ENCODE measurements around the gene IPO4.
"Not testable (repeated sequence)": the region's sequence is repeated elsewhere in the genome, so short reads cannot be mapped to it uniquely, and the experiment has no call there.

The IPO4 gene

DNA sequence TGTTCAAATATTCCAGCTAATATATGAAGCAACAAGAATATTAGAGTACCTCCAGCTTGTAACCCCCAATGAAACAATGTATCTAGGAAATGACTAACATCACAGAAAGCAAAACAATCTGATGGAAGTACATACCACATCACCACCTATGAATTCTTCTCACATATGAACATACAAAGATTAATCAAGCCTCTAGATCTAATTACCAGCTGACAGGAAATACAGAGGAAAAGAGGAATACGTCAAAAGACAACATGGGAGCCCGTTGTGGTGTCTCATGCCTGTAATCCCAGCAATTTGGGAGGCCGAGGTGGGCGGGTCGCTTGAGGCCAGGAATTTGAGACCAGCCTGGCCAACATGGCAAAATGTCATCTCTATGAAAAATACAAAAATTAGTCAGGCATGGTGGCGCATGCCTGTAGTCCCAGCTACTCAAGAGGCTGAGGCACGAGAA is 36.0 kb upstream of the IPO4 start:
- H3K4me1 ChIP-seq (ENCODE audit: insufficient read depth, insufficient read length) = no peaks in the 10 kb centered on the region
- H3K4me3 ChIP-seq (ENCODE audit: insufficient read length, low read depth) = no peak overlapping the region
- no peaks in the 10 kb centered on the region for H3K27me3 ChIP-seq (ENCODE audit: insufficient read depth, insufficient read length)
- DNase-seq (ENCODE audit: low read depth, low spot score) = no peak
- no peaks in the 10 kb centered on the region for H3K9me3 ChIP-seq (ENCODE audit: insufficient read depth, low read length)
- H3K9ac ChIP-seq (ENCODE audit: insufficient read length, low read depth) = no peak overlapping the region
- no peak for TF ChIP-seq YY1 (IDR thresholded peaks at IDR 0.05; ENCODE audit: insufficient read depth, insufficient read length)
- no peak for TF ChIP-seq SUZ12 (IDR thresholded peaks at IDR 0.05; ENCODE audit: extremely low read depth, insufficient read depth, insufficient read length)
- TF ChIP-seq ZNF274 (IDR thresholded peaks at IDR 0.05; ENCODE audit: low read depth, low read length) = no peak
- peaks cover 19% of the 10 kb centered on the region for H3K36me3 ChIP-seq (ENCODE audit: insufficient read depth, insufficient read length, low read length)

DNA sequence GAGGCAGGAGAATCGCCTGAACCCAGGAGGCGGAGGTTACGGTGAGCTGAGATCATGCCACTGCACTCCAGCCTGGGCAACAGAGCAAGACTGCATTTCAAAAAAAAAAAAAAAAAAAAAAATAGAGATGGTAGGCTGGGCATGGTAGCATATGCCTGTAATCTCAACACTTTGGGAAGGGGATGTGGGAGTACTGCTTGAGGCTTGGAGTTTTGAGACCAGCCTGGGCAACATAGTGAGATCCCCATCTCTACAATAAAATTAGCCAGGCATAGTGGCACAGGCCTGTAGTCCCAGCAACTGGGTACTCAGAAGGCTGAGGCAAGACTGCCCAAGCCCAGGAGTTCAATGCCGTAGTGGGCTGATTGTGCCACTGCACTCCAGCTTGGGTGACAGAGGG is 34.4 kb upstream of the IPO4 start:
- not testable (repeated sequence) for H3K9me3 ChIP-seq (ENCODE audit: insufficient read depth, low read length); H3K4me1 ChIP-seq (ENCODE audit: insufficient read depth, insufficient read length); H3K9ac ChIP-seq (ENCODE audit: insufficient read length, low read depth); DNase-seq (ENCODE audit: low read depth, low spot score); H3K27me3 ChIP-seq (ENCODE audit: insufficient read depth, insufficient read length); H3K4me3 ChIP-seq (ENCODE audit: insufficient read length, low read depth)
- peaks cover 11% of the 10 kb centered on the region for H3K36me3 ChIP-seq (ENCODE audit: insufficient read depth, insufficient read length, low read length)

DNA sequence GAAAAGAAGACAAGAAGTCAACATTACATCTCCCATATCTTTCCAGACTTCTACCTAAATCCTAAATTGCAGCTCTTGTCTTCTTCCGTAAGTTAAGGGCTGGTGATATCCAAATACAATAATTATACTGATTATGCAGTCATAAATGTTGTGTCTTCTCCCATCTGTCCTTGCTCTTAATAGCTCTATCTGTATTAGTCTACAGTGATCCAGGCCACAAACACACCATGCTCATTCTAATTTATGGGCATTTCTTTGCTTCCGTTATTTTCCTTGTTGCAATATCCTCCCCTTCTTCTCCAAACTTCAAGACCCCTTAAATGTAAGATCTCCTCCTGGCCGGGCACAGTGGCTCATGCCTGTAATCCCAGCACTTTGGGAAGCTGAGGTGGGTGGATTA is 30.9 kb upstream of the IPO4 start:
- Histone ChIP-seq H3K27me3 (ENCODE audit: insufficient read depth, insufficient read length) (no peaks in the 10 kb centered on the region), H3K4me3 (ENCODE audit: insufficient read length, low read depth) (no peak overlapping the region), H3K9me3 (ENCODE audit: insufficient read depth, low read length) (no peaks in the 10 kb centered on the region), H3K9ac (ENCODE audit: insufficient read length, low read depth) (no peak overlapping the region), H3K4me1 (ENCODE audit: insufficient read depth, insufficient read length) (no peaks in the 10 kb centered on the region), H3K36me3 (ENCODE audit: insufficient read depth, insufficient read length, low read length) (peaks cover 18% of the 10 kb centered on the region)
- no peak for DNase-seq (ENCODE audit: low read depth, low spot score)
- no peak for TF ChIP-seq ZNF274 (IDR thresholded peaks at IDR 0.05; ENCODE audit: low read depth, low read length)
- TF ChIP-seq YY1 (IDR thresholded peaks at IDR 0.05; ENCODE audit: insufficient read depth, insufficient read length) = no peak
- no peak for TF ChIP-seq SUZ12 (IDR thresholded peaks at IDR 0.05; ENCODE audit: extremely low read depth, insufficient read depth, insufficient read length)

DNA sequence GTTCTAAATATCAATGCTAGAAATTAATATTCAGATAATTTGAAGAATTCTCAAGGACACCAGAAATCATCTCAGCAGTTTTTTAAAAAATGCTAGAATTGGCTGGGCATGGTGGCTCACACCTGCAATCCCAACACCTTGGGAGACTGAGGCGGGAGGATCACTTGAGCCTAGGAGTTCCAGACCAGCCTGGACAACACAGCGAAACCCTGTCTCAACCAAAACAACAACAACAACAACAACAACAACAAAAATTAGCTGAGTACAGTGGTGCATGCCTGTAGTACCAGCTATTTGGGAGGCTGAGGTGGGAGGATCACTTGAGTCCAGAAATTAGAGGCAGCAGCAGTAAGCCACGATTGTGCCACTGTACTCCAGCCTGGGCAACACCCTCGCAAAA is 30.5 kb upstream of the IPO4 start:
- TF ChIP-seq ZNF274 (IDR thresholded peaks at IDR 0.05; ENCODE audit: low read depth, low read length) (no peak), SUZ12 (IDR thresholded peaks at IDR 0.05; ENCODE audit: extremely low read depth, insufficient read depth, insufficient read length) (no peak), YY1 (IDR thresholded peaks at IDR 0.05; ENCODE audit: insufficient read depth, insufficient read length) (no peak)
- Histone ChIP-seq H3K4me1 (ENCODE audit: insufficient read depth, insufficient read length) (no peaks in the 10 kb centered on the region), H3K36me3 (ENCODE audit: insufficient read depth, insufficient read length, low read length) (peaks cover 19% of the 10 kb centered on the region), H3K9ac (ENCODE audit: insufficient read length, low read depth) (no peak overlapping the region), H3K9me3 (ENCODE audit: insufficient read depth, low read length) (no peaks in the 10 kb centered on the region), H3K27me3 (ENCODE audit: insufficient read depth, insufficient read length) (no peaks in the 10 kb centered on the region), H3K4me3 (ENCODE audit: insufficient read length, low read depth) (no peak overlapping the region)
- DNase-seq (ENCODE audit: low read depth, low spot score) = no peak

DNA sequence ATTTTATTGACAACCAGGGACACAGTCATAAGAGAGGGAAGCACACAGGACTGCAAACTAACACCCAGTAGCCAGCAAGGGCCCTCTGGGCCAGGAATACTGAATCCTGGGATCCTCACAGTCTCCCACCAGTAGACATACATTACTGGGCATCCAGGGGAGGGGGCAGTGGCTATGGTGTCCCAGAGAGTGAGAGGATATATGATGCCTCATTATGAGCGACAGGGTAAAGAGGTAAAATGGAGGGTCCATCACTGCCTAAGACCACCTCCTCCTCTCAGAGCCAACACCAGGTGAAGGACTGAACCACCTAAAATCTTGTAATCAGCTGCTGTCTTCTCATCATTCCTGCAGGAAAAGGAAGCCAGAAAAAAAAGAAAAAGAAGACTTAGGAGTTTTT is 28.3 kb upstream of the IPO4 start:
- not testable (repeated sequence) for H3K9me3 ChIP-seq (ENCODE audit: insufficient read depth, low read length); H3K4me3 ChIP-seq (ENCODE audit: insufficient read length, low read depth); H3K9ac ChIP-seq (ENCODE audit: insufficient read length, low read depth); DNase-seq (ENCODE audit: low read depth, low spot score); H3K4me1 ChIP-seq (ENCODE audit: insufficient read depth, insufficient read length); H3K27me3 ChIP-seq (ENCODE audit: insufficient read depth, insufficient read length)
- H3K36me3 ChIP-seq (ENCODE audit: insufficient read depth, insufficient read length, low read length) = peaks cover 23% of the 10 kb centered on the region

DNA sequence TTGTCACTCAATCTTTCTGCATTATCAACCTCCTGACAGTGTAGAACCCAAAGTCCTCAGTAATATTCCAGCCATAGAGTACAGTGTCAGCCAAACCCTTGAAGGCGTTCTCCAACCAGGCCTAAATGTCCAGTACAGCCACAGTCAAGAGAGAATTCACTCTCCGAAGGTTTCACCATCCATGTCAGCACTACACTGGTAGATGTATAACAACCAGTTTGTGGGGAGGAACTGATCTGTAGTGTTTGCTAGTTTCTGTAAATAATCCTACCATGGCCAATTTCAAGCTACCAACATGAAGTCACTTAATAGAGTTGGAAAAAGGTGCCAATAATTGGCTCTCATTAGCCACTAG is 27.7 kb upstream of the IPO4 start:
- Histone ChIP-seq H3K4me1 (ENCODE audit: insufficient read depth, insufficient read length) (no peaks in the 10 kb centered on the region), H3K9me3 (ENCODE audit: insufficient read depth, low read length) (no peaks in the 10 kb centered on the region), H3K9ac (ENCODE audit: insufficient read length, low read depth) (peak overlapping the region; percentile 38), H3K36me3 (ENCODE audit: insufficient read depth, insufficient read length, low read length) (peaks cover 29% of the 10 kb centered on the region), H3K4me3 (ENCODE audit: insufficient read length, low read depth) (no peak overlapping the region), H3K27me3 (ENCODE audit: insufficient read depth, insufficient read length) (no peaks in the 10 kb centered on the region)
- TF ChIP-seq ZNF274 (IDR thresholded peaks at IDR 0.05; ENCODE audit: low read depth, low read length) = no peak
- no peak for TF ChIP-seq YY1 (IDR thresholded peaks at IDR 0.05; ENCODE audit: insufficient read depth, insufficient read length)
- TF ChIP-seq SUZ12 (IDR thresholded peaks at IDR 0.05; ENCODE audit: extremely low read depth, insufficient read depth, insufficient read length) = no peak
- no peak for DNase-seq (ENCODE audit: low read depth, low spot score)

DNA sequence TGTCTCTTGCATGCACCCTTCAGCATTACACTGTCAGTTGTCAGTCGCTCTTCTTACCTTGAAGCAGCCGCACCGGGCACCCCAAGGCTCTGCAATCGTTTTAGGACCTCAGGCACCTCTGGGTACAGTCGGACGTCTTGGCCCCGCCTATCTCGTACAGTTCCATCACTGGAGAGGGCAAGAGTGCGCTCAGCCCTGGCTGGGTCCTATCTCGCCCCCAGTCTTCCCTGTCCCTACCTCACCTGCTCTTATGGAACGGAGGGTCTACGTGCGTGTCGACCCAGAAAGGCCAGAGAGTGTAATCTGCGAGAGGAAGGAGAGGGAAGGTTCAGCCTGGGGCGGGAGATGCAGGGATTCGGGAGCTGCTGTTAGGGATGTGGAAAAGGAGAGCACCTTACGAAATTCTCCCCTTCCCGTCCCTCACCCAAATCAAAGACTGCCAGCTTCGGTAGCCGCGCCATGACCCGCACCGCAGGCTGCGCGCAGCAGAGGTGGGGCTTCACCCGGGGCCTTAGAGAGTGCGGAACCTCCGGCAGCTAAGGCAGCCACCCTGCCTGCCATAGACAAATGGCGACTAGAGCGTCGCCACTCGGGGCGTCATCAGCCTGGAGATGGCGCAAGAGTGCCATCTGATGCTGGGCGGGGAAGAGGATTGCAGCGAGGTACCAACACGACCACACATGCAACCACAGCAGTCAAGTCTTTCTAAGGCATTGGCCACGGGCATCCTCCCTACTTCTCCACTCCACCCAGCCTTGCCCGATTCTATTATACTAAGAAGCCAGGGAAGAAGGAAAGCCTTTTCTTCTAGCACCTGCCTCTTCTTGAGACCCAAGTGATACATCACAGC is 27.1 kb upstream of the IPO4 start, which contains the start of gene MDP1:
Gene MDP1, minus strand, starts transcription at position 572 of the 850 bp plus-strand sequence. Its CDS starts 111 bp downstream, at position 461.
- H3K4me3 ChIP-seq (ENCODE audit: insufficient read length, low read depth) = peak within 1 kb of the TSS; percentile 87
- no peaks in the 10 kb centered on the region for H3K4me1 ChIP-seq (ENCODE audit: insufficient read depth, insufficient read length)
- peaks cover 33% of the 10 kb centered on the region for H3K36me3 ChIP-seq (ENCODE audit: insufficient read depth, insufficient read length, low read length)
- no peaks in the 10 kb centered on the region for H3K27me3 ChIP-seq (ENCODE audit: insufficient read depth, insufficient read length)
- H3K9ac ChIP-seq (ENCODE audit: insufficient read length, low read depth) = peak within 1 kb of the TSS; percentile 94
- peak; percentile 84 for DNase-seq (ENCODE audit: low read depth, low spot score)
- no peaks in the 10 kb centered on the region for H3K9me3 ChIP-seq (ENCODE audit: insufficient read depth, low read length)
- TF ChIP-seq SUZ12 (IDR thresholded peaks at IDR 0.05; ENCODE audit: extremely low read depth, insufficient read depth, insufficient read length) (no peak), YY1 (IDR thresholded peaks at IDR 0.05; ENCODE audit: insufficient read depth, insufficient read length) (peak; percentile 37)
